Measurements from ENCODE around the gene OR10C1. TPM values are rescaled to one million over a fixed set of nuclear protein-coding genes. Genes with fewer than 3 reads are reported as not detected.
"Not testable (repeated sequence)": the region's sequence is repeated elsewhere in the genome, so short reads cannot be mapped to it uniquely, and the experiment has no call there.

OR10C1 gene
- total RNA-seq, 1 experiment from 2014 or later: not detected

- no TSS peak for BruUV-seq (replicated peaks)
- DNase-seq (ENCODE audit: low read depth, low spot score): no peak
- Histone ChIP-seq H3K4me1 (ENCODE audit: control insufficient read depth, insufficient read depth, low read length) (no peaks in the 10 kb centered on the region), H3K27ac (ENCODE audit: low read length) (no peak overlapping the region), H3K9me3 (ENCODE audit: control insufficient read depth, insufficient read depth, low read depth, low read length) (no peaks in the 10 kb centered on the region), H3K27me3 (ENCODE audit: control insufficient read depth, insufficient read depth, low read length) (no peaks in the 10 kb centered on the region; the same call in 1 of the 2 replicates), H3K36me3 (ENCODE audit: control insufficient read depth, insufficient read depth, low read length) (no peaks in the 10 kb centered on the region), H3K4me3 (ENCODE audit: low read depth in 2 of 2, low read length in 2 of 2) (no peak overlapping the region)
- TF ChIP-seq TCF7L2 (IDR thresholded peaks at IDR 0.05; ENCODE audit: low read depth, low read length): no peak
- TF ChIP-seq CTCF (IDR thresholded peaks at IDR 0.05): no peak
- no peak for TF ChIP-seq POLR2AphosphoS5 (IDR thresholded peaks at IDR 0.05; ENCODE audit: low read depth, low read length)
- no peak for TF ChIP-seq SIN3A (IDR thresholded peaks at IDR 0.05; ENCODE audit: borderline replicate concordance, insufficient read depth, low read depth, low read length)
- TF ChIP-seq, protein P1, sequence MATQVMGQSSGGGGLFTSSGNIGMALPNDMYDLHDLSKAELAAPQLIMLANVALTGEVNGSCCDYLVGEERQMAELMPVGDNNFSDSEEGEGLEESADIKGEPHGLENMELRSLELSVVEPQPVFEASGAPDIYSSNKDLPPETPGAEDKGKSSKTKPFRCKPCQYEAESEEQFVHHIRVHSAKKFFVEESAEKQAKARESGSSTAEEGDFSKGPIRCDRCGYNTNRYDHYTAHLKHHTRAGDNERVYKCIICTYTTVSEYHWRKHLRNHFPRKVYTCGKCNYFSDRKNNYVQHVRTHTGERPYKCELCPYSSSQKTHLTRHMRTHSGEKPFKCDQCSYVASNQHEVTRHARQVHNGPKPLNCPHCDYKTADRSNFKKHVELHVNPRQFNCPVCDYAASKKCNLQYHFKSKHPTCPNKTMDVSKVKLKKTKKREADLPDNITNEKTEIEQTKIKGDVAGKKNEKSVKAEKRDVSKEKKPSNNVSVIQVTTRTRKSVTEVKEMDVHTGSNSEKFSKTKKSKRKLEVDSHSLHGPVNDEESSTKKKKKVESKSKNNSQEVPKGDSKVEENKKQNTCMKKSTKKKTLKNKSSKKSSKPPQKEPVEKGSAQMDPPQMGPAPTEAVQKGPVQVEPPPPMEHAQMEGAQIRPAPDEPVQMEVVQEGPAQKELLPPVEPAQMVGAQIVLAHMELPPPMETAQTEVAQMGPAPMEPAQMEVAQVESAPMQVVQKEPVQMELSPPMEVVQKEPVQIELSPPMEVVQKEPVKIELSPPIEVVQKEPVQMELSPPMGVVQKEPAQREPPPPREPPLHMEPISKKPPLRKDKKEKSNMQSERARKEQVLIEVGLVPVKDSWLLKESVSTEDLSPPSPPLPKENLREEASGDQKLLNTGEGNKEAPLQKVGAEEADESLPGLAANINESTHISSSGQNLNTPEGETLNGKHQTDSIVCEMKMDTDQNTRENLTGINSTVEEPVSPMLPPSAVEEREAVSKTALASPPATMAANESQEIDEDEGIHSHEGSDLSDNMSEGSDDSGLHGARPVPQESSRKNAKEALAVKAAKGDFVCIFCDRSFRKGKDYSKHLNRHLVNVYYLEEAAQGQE (IDR thresholded peaks at IDR 0.05; ENCODE audit: insufficient read depth in 1 of 2, low read depth in 2 of 2, low read length in 1 of 2): no peak
- ChIA-PET CTCF (no interaction called here), POLR2A (no interaction called here)
- in situ Hi-C loops (cut with HindIII; ENCODE audit: low pct_unique_long_range_greater_than_20kb, low sequenced_read_pairs) (no loop called here), intact Hi-C loops (cut with micrococcal nuclease; ENCODE audit: unreplicated experiment) (no loop called here)
- ATAC-seq: no peak
Observed at GRCh38 chr6:29442719-29443118, 3.6 kb downstream of the OR10C1 start.

DNA sequence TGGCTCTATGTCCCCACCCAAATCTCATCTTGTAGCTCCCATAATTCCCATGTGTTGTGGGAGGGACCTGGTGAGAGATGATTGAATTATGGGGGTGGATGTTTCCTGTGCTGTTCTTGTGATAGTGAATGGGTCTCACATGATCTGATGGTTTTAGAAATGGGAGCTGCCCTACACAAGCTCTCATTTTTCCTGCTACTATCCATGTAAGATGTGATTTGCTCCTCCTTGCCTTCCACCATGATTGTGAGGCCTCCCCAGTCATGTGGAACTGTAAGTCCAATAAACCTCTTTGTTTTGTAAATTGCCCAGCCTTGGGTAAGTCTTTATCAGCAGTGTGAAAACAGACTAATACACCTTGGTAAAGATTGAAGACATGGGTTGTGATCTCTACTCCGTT is 4.9 kb downstream of the OR10C1 start:
- ATAC-seq; H3K27ac ChIP-seq (ENCODE audit: low read length): not testable (repeated sequence)

GRCh38 chr6:29447670-29448069 is 8.6 kb downstream of the OR10C1 start:
- Histone ChIP-seq H3K36me3 (ENCODE audit: control insufficient read depth, insufficient read depth, low read length) (no peaks in the 10 kb centered on the region), H3K4me1 (ENCODE audit: control insufficient read depth, insufficient read depth, low read length) (no peaks in the 10 kb centered on the region), H3K9me3 (ENCODE audit: control insufficient read depth, insufficient read depth, low read depth, low read length) (no peaks in the 10 kb centered on the region), H3K27ac (ENCODE audit: low read length) (no peak overlapping the region), H3K27me3 (ENCODE audit: control insufficient read depth, insufficient read depth, low read length) (no peaks in the 10 kb centered on the region; the same call in 1 of the 2 replicates), H3K4me3 (ENCODE audit: low read depth in 2 of 2, low read length in 2 of 2) (no peak overlapping the region)
- no peak for ATAC-seq
- in situ Hi-C loops (cut with HindIII; ENCODE audit: low pct_unique_long_range_greater_than_20kb, low sequenced_read_pairs): no loop called here
- no peak for DNase-seq (ENCODE audit: low read depth, low spot score)
- POLR2A ChIA-PET: no interaction called here
- TF ChIP-seq TCF7L2 (IDR thresholded peaks at IDR 0.05; ENCODE audit: low read depth, low read length): no peak
- TF ChIP-seq CTCF (IDR thresholded peaks at IDR 0.05): no peak
- no peak for TF ChIP-seq SIN3A (IDR thresholded peaks at IDR 0.05; ENCODE audit: borderline replicate concordance, insufficient read depth, low read depth, low read length)
- TF ChIP-seq, protein P1 (IDR thresholded peaks at IDR 0.05; ENCODE audit: insufficient read depth in 1 of 2, low read depth in 2 of 2, low read length in 1 of 2): no peak
- TF ChIP-seq POLR2AphosphoS5 (IDR thresholded peaks at IDR 0.05; ENCODE audit: low read depth, low read length): no peak
- CTCF ChIA-PET: interaction anchor here (0.6 kb wide), 1 partner anchor 566 kb away, joined by 4 read pairs; no protein-coding TSS in a partner anchor
- BruUV-seq (replicated peaks): no TSS peak
- intact Hi-C loops (cut with micrococcal nuclease; ENCODE audit: unreplicated experiment): no loop called here

More for the DNA sequence above, 4.9 kb downstream of the OR10C1 start:
- POLR2A ChIA-PET; H3K4me1 ChIP-seq (ENCODE audit: control insufficient read depth, insufficient read depth, low read length); intact Hi-C loops (cut with micrococcal nuclease; ENCODE audit: unreplicated experiment); in situ Hi-C loops (cut with HindIII; ENCODE audit: low pct_unique_long_range_greater_than_20kb, low sequenced_read_pairs); BruUV-seq (replicated peaks); DNase-seq (ENCODE audit: low read depth, low spot score); CTCF ChIA-PET; H3K4me3 ChIP-seq (ENCODE audit: low read depth in 2 of 2, low read length in 2 of 2); H3K9me3 ChIP-seq (ENCODE audit: control insufficient read depth, insufficient read depth, low read depth, low read length); H3K36me3 ChIP-seq (ENCODE audit: control insufficient read depth, insufficient read depth, low read length); H3K27me3 ChIP-seq (ENCODE audit: control insufficient read depth, insufficient read depth, low read length): not testable (repeated sequence)
